ENCODE data around the gene ARL11.

DNA sequence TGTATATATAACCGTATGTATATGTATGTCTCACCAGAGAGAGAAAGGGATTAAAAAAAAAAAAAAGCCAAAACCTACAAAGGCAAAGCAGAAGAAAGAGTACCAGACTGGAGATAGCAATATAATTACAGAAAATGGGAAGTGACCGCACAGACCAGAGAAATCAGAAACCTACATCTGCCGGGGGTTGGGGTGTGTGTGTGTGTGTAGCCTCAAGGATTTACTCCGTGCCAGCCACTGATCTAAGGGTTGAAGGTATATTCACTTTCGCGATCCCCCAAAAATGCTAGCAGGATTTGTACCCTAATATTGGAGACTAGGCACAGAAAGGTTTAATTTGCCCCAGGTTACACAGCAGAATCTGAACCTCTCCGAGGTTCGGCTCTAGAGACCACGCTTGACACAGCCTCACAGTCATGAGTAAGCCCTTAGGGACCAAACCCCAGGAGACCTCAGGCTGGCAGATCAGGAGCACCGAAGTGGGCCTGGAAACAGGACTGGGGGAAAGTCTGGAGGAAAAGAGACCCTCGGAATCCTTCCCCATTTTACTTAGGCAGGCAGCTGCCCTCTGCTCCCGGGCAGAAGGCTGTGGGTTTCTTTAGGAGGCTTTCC lies 14.8 kb downstream of the ARL11 start:
- TF ChIP-seq, protein P1, sequence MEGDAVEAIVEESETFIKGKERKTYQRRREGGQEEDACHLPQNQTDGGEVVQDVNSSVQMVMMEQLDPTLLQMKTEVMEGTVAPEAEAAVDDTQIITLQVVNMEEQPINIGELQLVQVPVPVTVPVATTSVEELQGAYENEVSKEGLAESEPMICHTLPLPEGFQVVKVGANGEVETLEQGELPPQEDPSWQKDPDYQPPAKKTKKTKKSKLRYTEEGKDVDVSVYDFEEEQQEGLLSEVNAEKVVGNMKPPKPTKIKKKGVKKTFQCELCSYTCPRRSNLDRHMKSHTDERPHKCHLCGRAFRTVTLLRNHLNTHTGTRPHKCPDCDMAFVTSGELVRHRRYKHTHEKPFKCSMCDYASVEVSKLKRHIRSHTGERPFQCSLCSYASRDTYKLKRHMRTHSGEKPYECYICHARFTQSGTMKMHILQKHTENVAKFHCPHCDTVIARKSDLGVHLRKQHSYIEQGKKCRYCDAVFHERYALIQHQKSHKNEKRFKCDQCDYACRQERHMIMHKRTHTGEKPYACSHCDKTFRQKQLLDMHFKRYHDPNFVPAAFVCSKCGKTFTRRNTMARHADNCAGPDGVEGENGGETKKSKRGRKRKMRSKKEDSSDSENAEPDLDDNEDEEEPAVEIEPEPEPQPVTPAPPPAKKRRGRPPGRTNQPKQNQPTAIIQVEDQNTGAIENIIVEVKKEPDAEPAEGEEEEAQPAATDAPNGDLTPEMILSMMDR (IDR thresholded peaks at IDR 0.05; ENCODE audit: low read length): no peak
- TF ChIP-seq EZH2 (optimal IDR thresholded peaks at IDR 0.05; ENCODE audit: low read depth, low read length): no peak

Measured in MM.1S (cell line).